Placental pericyte (primary cell): ENCODE results near the gene STIM2. TPM values are rescaled to one million over a fixed set of nuclear protein-coding genes. Genes with fewer than 3 reads are reported as not detected.

ENCODE experiments used
- total RNA-seq: library from RNA; depleted of rRNA; stranded (reverse); fragments of >200 nt; gene quantifications from 2 replicates; pipeline ENCODE4 v1.2.3, GENCODE V29; 2012

The STIM2 gene
- 6.3 and 25.2 TPM in 2 replicates for total RNA-seq

GRCh38 chr4:26860157-26860921 lies at the start of gene STIM2:
Gene STIM2, plus strand, starts transcription at chr4:26860841.

